LNCaP clone FGC (cell line): ENCODE results near the gene FXYD5.

Source experiments
- DNase-seq: peaks from one replicate; pipeline ENCODE4 v3.0.0-alpha.2; 2011; ENCODE audit warnings: low read depth
- H3K4me3 ChIP-seq: 2 replicates; pipeline ENCODE4 v1.5.1; 2011; ENCODE audit warnings: mild to moderate bottlenecking, low read depth, low read length, control low read depth
- TF ChIP-seq, protein P1 (sequence below): IDR thresholded peaks from 2 replicates; pipeline ENCODE4 v1.5.1; 2012; ENCODE audit warnings: mild to moderate bottlenecking; ENCODE audit not compliant: control insufficient read depth, insufficient read depth; ENCODE audit errors: extremely low read depth

The FXYD5 gene

DNA sequence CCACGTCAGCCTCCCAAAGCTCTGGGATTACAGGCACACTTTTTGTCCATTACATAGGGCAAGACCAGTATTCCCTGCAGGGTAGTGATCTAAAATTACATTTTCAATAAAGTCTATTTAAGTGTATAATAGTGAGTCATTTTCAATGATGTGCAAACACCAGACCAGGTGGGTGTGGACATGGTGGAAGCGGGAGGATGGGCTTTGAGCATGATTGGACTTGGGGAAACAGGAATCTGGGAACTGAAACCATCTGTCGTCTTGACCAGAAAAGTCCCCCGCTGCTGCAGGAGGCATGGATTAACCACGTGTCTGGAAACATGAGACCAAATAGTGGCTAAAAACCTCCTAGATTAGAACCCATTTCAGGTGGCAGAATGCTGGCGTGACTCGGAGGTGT lies 34.0 kb upstream of the FXYD5 start:
- TF ChIP-seq, protein P1, sequence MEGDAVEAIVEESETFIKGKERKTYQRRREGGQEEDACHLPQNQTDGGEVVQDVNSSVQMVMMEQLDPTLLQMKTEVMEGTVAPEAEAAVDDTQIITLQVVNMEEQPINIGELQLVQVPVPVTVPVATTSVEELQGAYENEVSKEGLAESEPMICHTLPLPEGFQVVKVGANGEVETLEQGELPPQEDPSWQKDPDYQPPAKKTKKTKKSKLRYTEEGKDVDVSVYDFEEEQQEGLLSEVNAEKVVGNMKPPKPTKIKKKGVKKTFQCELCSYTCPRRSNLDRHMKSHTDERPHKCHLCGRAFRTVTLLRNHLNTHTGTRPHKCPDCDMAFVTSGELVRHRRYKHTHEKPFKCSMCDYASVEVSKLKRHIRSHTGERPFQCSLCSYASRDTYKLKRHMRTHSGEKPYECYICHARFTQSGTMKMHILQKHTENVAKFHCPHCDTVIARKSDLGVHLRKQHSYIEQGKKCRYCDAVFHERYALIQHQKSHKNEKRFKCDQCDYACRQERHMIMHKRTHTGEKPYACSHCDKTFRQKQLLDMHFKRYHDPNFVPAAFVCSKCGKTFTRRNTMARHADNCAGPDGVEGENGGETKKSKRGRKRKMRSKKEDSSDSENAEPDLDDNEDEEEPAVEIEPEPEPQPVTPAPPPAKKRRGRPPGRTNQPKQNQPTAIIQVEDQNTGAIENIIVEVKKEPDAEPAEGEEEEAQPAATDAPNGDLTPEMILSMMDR: no peak
- H3K4me3 ChIP-seq: no peak overlapping the region
- DNase-seq: no peak

DNA sequence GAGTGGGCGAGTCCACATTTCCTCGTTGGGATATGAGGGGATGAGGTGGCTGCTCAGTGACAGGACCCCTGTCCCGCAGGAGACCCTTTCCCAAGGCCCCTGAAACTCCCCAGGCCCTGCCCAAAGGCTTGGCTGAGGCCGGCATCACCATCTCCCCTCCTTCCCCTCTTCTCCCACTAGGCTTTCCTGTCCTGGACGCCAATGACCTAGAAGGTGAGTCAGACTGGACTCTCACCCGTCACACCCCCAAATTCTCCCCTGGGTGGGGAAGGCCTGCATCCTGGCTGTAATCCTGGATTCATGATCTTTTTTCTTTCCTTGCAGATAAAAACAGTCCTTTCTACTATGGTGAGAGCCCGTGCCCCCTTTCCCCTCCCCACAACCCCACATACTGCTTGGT lies 33.6 kb upstream of the FXYD5 start:
- no peak for DNase-seq
- TF ChIP-seq, protein P1: no peak
- H3K4me3 ChIP-seq: no peak overlapping the region

DNA sequence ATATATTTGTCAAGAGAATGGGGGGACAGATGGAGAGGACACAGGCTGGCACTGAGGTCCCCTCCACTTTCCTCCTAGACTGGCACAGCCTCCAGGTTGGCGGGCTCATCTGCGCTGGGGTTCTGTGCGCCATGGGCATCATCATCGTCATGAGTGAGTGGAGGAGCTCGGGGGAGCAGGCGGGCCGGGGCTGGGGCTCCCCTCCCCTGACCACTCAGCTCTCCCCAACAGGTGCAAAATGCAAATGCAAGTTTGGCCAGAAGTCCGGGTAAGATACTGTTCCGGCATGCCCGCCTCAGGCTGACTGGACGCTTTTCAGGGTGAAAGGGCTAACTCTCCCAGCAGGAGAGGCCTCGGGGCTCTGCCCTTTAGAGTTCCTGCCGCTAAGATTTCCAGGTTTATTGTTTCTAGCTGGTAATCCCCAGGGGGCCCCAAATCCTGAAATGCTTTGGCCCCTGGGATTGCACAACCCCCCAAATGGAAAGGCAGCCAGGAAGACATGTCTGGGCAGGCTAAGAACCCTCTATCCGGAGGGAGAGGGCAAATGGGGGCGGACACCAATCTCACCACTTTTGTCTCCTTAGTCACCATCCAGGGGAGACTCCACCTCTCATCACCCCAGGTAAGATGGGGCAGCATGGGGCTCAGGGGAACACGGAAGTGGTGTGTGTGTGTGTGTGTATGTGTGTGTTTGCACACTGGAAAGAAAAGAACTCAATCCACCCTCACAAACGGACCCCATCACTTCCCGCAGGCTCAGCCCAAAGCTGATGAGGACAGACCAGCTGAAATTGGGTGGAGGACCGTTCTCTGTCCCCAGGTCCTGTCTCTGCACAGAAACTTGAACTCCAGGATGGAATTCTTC lies 31.6 kb upstream of the FXYD5 start:
- no peak for DNase-seq
- TF ChIP-seq, protein P1: no peak
- no peak overlapping the region for H3K4me3 ChIP-seq

DNA sequence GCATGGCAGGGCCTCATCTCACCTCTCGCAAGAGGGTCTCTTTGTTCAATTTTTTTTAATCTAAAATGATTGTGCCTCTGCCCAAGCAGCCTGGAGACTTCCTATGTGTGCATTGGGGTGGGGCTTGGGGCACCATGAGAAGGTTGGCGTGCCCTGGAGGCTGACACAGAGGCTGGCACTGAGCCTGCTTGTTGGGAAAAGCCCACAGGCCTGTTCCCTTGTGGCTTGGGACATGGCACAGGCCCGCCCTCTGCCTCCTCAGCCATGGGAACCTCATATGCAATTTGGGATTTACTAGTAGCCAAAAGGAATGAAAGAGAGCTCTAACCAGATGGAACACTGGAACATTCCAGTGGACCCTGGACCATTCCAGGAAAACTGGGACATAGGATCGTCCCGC lies 31.0 kb upstream of the FXYD5 start:
- TF ChIP-seq, protein P1: no peak
- no peak for DNase-seq
- no peak overlapping the region; the same call in 1 of the 2 replicates for H3K4me3 ChIP-seq

DNA sequence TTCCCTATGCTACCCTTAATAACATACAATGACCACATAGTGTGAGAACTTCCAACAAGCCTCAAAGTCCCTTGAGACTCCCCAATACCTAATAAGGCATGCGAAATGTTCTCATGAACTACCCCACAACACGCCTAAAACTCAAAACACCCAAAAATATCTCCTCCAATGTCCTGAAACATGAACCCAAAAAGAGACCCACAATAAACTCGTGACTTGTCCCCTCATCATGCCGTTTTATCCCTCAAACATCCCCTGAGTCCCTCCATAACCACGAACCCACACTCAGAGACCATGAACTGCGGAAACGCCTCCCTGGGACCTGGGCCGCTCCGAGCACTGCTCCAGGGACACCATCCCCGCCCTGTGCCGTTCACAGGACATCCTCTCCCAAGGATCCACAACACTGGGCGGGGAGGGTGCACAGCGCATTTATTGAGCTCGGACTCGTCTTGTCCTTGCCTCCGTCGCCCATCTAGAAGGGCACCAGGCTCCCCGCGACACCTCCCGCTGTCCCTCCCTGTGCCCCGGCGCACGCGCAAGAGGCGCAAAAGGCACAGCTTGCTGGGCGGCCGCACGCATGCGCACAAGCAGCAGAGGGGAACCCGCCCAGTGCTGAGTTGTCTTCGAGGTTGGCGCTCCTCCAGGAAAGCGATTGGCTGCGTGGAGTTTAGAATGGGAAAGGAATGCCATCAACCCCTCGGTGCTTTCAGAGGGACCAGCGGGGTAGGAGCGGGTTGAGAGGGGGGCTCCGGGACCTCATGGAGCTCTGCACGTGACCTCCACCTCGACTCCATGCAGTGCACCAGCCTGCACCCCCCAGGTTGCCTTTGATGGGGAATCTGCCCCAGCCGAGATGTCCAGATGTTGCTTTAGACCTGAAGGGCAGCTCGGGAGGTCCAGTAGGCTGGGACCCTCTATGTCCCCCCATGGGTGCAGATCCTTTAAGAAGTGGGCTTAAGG lies 30.2 kb upstream of the FXYD5 start:
- peak; percentile 69 for DNase-seq
- TF ChIP-seq, protein P1: no peak
- H3K4me3 ChIP-seq: peak overlapping the region; percentile 57

GRCh38 chr19:35125270-35125717 lies 29.2 kb upstream of the FXYD5 start:
- TF ChIP-seq, protein P1: no peak
- DNase-seq: no peak
- H3K4me3 ChIP-seq: peak overlapping the region; percentile 57
